ENCODE data around the gene KIAA1755.

The KIAA1755 gene

GRCh38 chr20:38179846-38180245, 80.7 kb downstream of the KIAA1755 start:
- DNase-seq, result no peak

GRCh38 chr20:38178581-38178980, 82.0 kb downstream of the KIAA1755 start:
- no peak for DNase-seq

- no peak for DNase-seq
These were observed 82.5 kb downstream of the KIAA1755 start for GRCh38 chr20:38178065-38178491.

GRCh38 chr20:38177201-38177600, 83.3 kb downstream of the KIAA1755 start:
- no peak for DNase-seq

- no peak for DNase-seq
These were observed 85.0 kb downstream of the KIAA1755 start for GRCh38 chr20:38175304-38176180.

- no peak for DNase-seq
These were observed 87.0 kb downstream of the KIAA1755 start for GRCh38 chr20:38173237-38174156.

GRCh38 chr20:38172408-38172807, 88.1 kb downstream of the KIAA1755 start:
- DNase-seq, result no peak

GRCh38 chr20:38171675-38172043, 88.9 kb downstream of the KIAA1755 start:
- DNase-seq, result no peak

- DNase-seq, result no peak
These were observed 89.5 kb downstream of the KIAA1755 start for GRCh38 chr20:38170826-38171674.

GRCh38 chr20:38170219-38170825, 90.2 kb downstream of the KIAA1755 start:
- no peak for DNase-seq

- no peak for DNase-seq
These were observed 90.8 kb downstream of the KIAA1755 start for GRCh38 chr20:38169636-38170193.

GRCh38 chr20:38168791-38169589, 91.5 kb downstream of the KIAA1755 start:
- DNase-seq, result no peak

- peak; percentile 44 for DNase-seq
These were observed 92.4 kb downstream of the KIAA1755 start for GRCh38 chr20:38167851-38168760.

GRCh38 chr20:38167328-38167850, 93.1 kb downstream of the KIAA1755 start:
- no peak for DNase-seq

GRCh38 chr20:38166703-38167233, 93.8 kb downstream of the KIAA1755 start:
- DNase-seq, result no peak

GRCh38 chr20:38165966-38166702, 94.4 kb downstream of the KIAA1755 start:
- no peak for DNase-seq

- DNase-seq, result peak; percentile 89
These were observed 95.2 kb downstream of the KIAA1755 start, which contains the start of gene TGM2 for GRCh38 chr20:38165089-38165965. Gene TGM2, minus strand, starts transcription at chr20:38165270. Its CDS starts 72 bp downstream, at chr20:38165198.
